CD4-positive, alpha-beta memory T cell (primary cell): ENCODE data around the gene ALDH1L1. TPM values are rescaled to one million over a fixed set of nuclear protein-coding genes. Genes with fewer than 3 reads are reported as not detected.
"Not testable (repeated sequence)": the region's sequence is repeated elsewhere in the genome, so short reads cannot be mapped to it uniquely, and the experiment has no call there.

Experiments used
- CTCF ChIA-PET: fragments of 350-600 bp; sonication (Branson Sonifier 250); formaldehyde crosslinking; loops from one replicate; lab custom pipeline; 2021; ENCODE audit warnings: inconsistent platforms; ENCODE audit not compliant: partially characterized antibody; lab: Charles Lee
- POLR2A ChIA-PET: fragments of 350-600 bp; sonication (Branson Sonifier 250); formaldehyde crosslinking; loops from one replicate; lab custom pipeline; 2021; ENCODE audit not compliant: partially characterized antibody; lab: Charles Lee
- DNase-seq, 5 donors: peaks; one replicate each; pipeline versions ENCODE4 v3.0.0 to v3.0.0-alpha.2; 2020 to 2022; ENCODE audit warnings: mixed read lengths in 1 of 5
- H3K27ac ChIP-seq: one replicate; pipeline ENCODE4 v1.7.0; 2013; ENCODE audit warnings: low read depth, low read length
- H3K27me3 ChIP-seq: 2 replicates; pipeline ENCODE4 v1.7.0; 2013; ENCODE audit warnings: mild to moderate bottlenecking, low read length, moderate library complexity; ENCODE audit not compliant: insufficient read depth
- H3K36me3 ChIP-seq: 2 replicates; pipeline ENCODE4 v1.7.0; 2013; ENCODE audit warnings: mild to moderate bottlenecking, low read length, moderate library complexity; ENCODE audit not compliant: insufficient read depth
- H3K4me1 ChIP-seq: 2 replicates; pipeline ENCODE4 v1.7.0; 2013; ENCODE audit warnings: mild to moderate bottlenecking, low read length, moderate library complexity; ENCODE audit not compliant: insufficient read depth
- H3K4me3 ChIP-seq, 2 donors: one replicate each; pipeline ENCODE4 v1.7.0; 2013; ENCODE audit warnings: low read length in 2 of 2, mild to moderate bottlenecking in 1 of 2
- H3K9me3 ChIP-seq, 2 donors: one replicate each; pipeline ENCODE4 v1.7.0; 2013; ENCODE audit warnings: low read length in 2 of 2, control low read depth in 1 of 2; ENCODE audit not compliant: control insufficient read depth in 1 of 2
- H3K27ac Mint-ChIP-seq, 7 donors: one replicate each; pipeline ENCODE4 v1.8.0; 2020 to 2021; ENCODE audit warnings: mixed read lengths in 7 of 7, mild to moderate bottlenecking in 6 of 7, inconsistent platforms in 3 of 7, moderate library complexity in 3 of 7
- H3K27me3 Mint-ChIP-seq, 2 donors: one replicate each; pipeline ENCODE4 v1.8.0; 2020 to 2021; ENCODE audit warnings: mixed read lengths in 2 of 2
- H3K36me3 Mint-ChIP-seq, 2 donors: one replicate each; pipeline ENCODE4 v1.8.0; 2020 to 2021; ENCODE audit warnings: mixed read lengths in 2 of 2, inconsistent platforms in 1 of 2, mild to moderate bottlenecking in 1 of 2
- H3K4me1 Mint-ChIP-seq, 4 donors: one replicate each; pipeline ENCODE4 v1.8.0; 2020 to 2021; ENCODE audit warnings: mixed read lengths in 4 of 4, mild to moderate bottlenecking in 1 of 4
- H3K4me3 Mint-ChIP-seq, 8 donors: one replicate each; pipeline ENCODE4 v1.8.0; 2020 to 2021; ENCODE audit warnings: mixed read lengths in 8 of 8, mild to moderate bottlenecking in 7 of 8, moderate library complexity in 6 of 8, inconsistent platforms in 3 of 8
- H3K9me3 Mint-ChIP-seq, 8 donors: one replicate each; pipeline ENCODE4 v1.8.0; 2020 to 2021; ENCODE audit warnings: mixed read lengths in 8 of 8, mild to moderate bottlenecking in 5 of 8, inconsistent platforms in 3 of 8, moderate library complexity in 1 of 8
- intact Hi-C: fragments of 100-400 bp; cut with micrococcal nuclease; formaldehyde crosslinking; loops from one replicate; pipeline ENCODE4 v1.15.1; 2023
- polyA plus RNA-seq, 2 donors: library from polyadenylated mRNA; unstranded; fragments of 300-500 nt; fragmentation: Illumina TruSeq; gene quantifications; one replicate each; pipeline ENCODE4 v1.2.3, GENCODE V29; 2021
- total RNA-seq, 2 experiments: library from RNA; stranded (reverse); gene quantifications; one replicate each; pipeline ENCODE4 v1.2.3, GENCODE V29; 2021

ALDH1L1 gene
- total and polyA plus RNA-seq, 4 experiments from 2014 or later: not detected

DNA sequence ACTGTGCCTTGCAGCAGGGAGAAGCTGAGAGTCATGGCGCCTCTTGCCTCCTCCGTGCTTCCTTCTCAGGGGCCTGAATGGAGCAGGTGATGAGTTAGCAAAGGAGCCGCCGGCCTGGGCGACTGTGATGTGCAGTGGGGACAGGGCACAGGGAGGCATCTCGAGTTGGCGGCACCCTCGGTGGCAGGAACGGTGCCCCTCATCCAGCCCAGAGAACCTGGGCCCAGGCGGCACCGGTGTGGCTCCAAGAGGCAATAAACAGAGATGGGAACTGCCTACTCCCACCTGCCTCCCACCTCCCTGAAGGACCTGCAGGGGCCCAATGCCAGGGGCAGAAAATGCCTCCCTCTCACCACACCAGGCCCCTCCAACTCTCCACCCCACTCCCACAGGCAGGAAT lies 102.6 kb downstream of the ALDH1L1 start:
- POLR2A ChIA-PET: no interaction called here
- peak overlapping the region in 1 of 7 donors; percentile 37 for H3K27ac Mint-ChIP-seq
- H3K27me3 Mint-ChIP-seq: no peaks in the 10 kb centered on the region

DNA sequence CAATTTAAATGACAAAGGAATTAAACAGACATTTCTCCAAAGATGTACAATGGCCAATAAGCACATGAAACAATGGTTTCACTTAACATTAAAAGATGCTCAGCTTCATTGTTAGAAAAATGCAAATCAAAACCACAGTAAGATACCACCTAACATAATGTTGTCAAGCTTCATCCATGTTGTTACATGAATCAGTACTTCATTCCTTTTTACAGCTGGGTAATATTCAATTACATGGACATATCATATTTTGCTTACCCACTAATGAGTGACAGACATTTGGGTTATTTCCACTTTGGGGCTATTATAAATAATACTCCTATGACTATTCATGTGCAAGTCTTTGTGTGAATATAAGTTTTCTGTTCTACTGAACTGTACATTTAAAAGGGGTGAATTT lies 104.2 kb downstream of the ALDH1L1 start:
- Mint-ChIP-seq H3K27ac (no peak overlapping the region), H3K27me3 (no peaks in the 10 kb centered on the region), H3K4me1 (peaks cover 2 to 7% (median 5%) of the 10 kb centered on the region in 4 donors), H3K9me3 (peaks cover 3 to 22% (median 6%) of the 10 kb centered on the region in 8 donors), H3K4me3 (no peak overlapping the region), H3K36me3 (peaks cover 24 to 30% of the 10 kb centered on the region in 2 donors)
- Histone ChIP-seq H3K4me3 (no peak overlapping the region), H3K27me3 (no peaks in the 10 kb centered on the region), H3K27ac (no peak overlapping the region), H3K9me3 (no peaks in the 10 kb centered on the region), H3K4me1 (no peaks in the 10 kb centered on the region), H3K36me3 (no peaks in the 10 kb centered on the region)
- ChIA-PET POLR2A (no interaction called here), CTCF (no interaction called here)
- DNase-seq: no peak
- intact Hi-C loops: no loop called here

More for the DNA sequence above, 102.6 kb downstream of the ALDH1L1 start:
- no peaks in the 10 kb centered on the region for H3K9me3 ChIP-seq
- Mint-ChIP-seq H3K9me3 (peaks cover 2 to 14% (median 4%) of the 10 kb centered on the region in 8 donors), H3K36me3 (peaks cover 19 to 21% of the 10 kb centered on the region in 2 donors), H3K4me3 (no peak overlapping the region), H3K4me1 (peaks cover 2 to 13% (median 5%) of the 10 kb centered on the region in 4 donors)
- H3K4me1 ChIP-seq: peaks cover 7% of the 10 kb centered on the region
- no peaks in the 10 kb centered on the region for H3K27me3 ChIP-seq
- H3K4me3 ChIP-seq: no peak overlapping the region
- DNase-seq: peak in 1 of 5 donors; percentile 32
- H3K27ac ChIP-seq: no peak overlapping the region
- intact Hi-C loops: no loop called here
- H3K36me3 ChIP-seq: no peaks in the 10 kb centered on the region
- CTCF ChIA-PET: no interaction called here

- CTCF ChIA-PET: no interaction called here
- intact Hi-C loops: no loop called here
- Histone ChIP-seq H3K4me3 (no peak overlapping the region), H3K27ac (no peak overlapping the region), H3K27me3 (no peaks in the 10 kb centered on the region), H3K4me1 (no peaks in the 10 kb centered on the region), H3K9me3 (no peaks in the 10 kb centered on the region), H3K36me3 (no peaks in the 10 kb centered on the region)
- Mint-ChIP-seq H3K27ac (no peak overlapping the region), H3K4me1 (peaks cover 0 to 9% (median 5%) of the 10 kb centered on the region in 4 donors), H3K27me3 (no peaks in the 10 kb centered on the region), H3K36me3 (peaks cover 42 to 47% of the 10 kb centered on the region in 2 donors), H3K4me3 (no peak overlapping the region), H3K9me3 (peaks cover 3 to 22% (median 6%) of the 10 kb centered on the region in 8 donors)
- POLR2A ChIA-PET: no interaction called here
- DNase-seq: no peak
Measured at GRCh38 chr3:126070146-126070545, 110.2 kb downstream of the ALDH1L1 start.

DNA sequence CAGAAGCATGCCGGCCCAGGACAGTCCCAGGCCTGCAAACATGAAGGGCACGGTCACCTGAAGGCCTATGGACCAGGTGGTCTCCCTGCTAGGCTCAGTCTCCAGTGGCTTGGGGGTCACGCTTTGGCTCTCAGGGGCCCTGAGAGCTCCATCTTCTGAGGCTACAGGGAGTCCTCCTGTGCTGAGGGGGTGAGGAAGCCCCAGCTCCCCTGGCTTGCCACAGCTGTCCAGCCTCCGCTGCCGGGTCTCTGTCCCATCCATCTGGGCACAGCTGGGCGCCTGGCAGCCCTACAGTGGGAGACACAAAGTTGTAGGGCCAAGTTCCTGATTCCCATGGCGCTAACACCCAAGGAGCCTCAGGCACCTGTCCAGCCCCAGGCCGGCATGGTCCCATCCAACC lies 112.4 kb downstream of the ALDH1L1 start:
- CTCF ChIA-PET: no interaction called here
- Histone ChIP-seq H3K9me3 (no peaks in the 10 kb centered on the region), H3K36me3 (no peaks in the 10 kb centered on the region), H3K4me3 (no peak overlapping the region), H3K27me3 (no peaks in the 10 kb centered on the region), H3K27ac (no peak overlapping the region), H3K4me1 (peaks cover 9% of the 10 kb centered on the region)
- Mint-ChIP-seq H3K27me3 (no peaks in the 10 kb centered on the region), H3K9me3 (peaks cover 0 to 10% (median 4%) of the 10 kb centered on the region in 8 donors), H3K27ac (no peak overlapping the region), H3K4me3 (no peak overlapping the region), H3K4me1 (peaks cover 8 to 27% (median 20%) of the 10 kb centered on the region in 4 donors), H3K36me3 (peaks cover 33 to 42% of the 10 kb centered on the region in 2 donors)
- POLR2A ChIA-PET: no interaction called here
- DNase-seq: peak in 1 of 5 donors; percentile 8
- intact Hi-C loops: no loop called here

GRCh38 chr3:126066676-126067075 lies 113.7 kb downstream of the ALDH1L1 start:
- CTCF ChIA-PET, H3K9me3 Mint-ChIP-seq, H3K4me3 ChIP-seq, H3K36me3 ChIP-seq, DNase-seq, H3K9me3 ChIP-seq, H3K27me3 ChIP-seq, intact Hi-C loops, H3K27ac Mint-ChIP-seq, H3K4me1 ChIP-seq, POLR2A ChIA-PET, H3K27ac ChIP-seq, H3K4me3 Mint-ChIP-seq, H3K27me3 Mint-ChIP-seq: not testable (repeated sequence)
- H3K36me3 Mint-ChIP-seq: peaks cover 30 to 36% of the 10 kb centered on the region in 2 donors
- H3K4me1 Mint-ChIP-seq: peaks cover 8 to 27% (median 23%) of the 10 kb centered on the region in 4 donors

DNA sequence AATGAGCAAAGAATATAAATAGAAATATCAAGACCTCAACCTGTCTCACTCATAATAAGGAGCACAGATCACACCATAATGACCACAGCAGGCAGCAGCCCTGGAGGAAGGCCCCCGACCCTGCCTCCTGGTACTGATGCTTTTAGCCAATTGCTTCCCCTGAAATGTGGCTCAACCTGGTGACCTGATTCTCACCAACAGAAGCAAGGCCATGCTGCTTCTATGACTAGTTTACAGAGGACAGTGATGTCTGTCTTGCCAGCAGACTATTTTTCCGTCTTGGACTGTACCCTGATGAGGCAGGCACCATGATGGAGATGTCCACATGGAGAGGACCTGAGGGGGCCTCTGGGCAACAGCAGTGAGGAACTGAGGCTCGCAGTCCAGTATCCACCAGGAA lies 114.5 kb downstream of the ALDH1L1 start:
- Mint-ChIP-seq H3K9me3 (no peaks in the 10 kb centered on the region), H3K4me3 (no peak overlapping the region), H3K27me3 (no peaks in the 10 kb centered on the region), H3K4me1 (peaks cover 8 to 27% (median 21%) of the 10 kb centered on the region in 4 donors), H3K27ac (peak overlapping the region in 1 of 7 donors; percentile 32), H3K36me3 (peaks cover 30 to 36% of the 10 kb centered on the region in 2 donors)
- Histone ChIP-seq H3K4me3 (no peak overlapping the region), H3K4me1 (peaks cover 10% of the 10 kb centered on the region), H3K27me3 (no peaks in the 10 kb centered on the region), H3K36me3 (no peaks in the 10 kb centered on the region), H3K27ac (no peak overlapping the region), H3K9me3 (no peaks in the 10 kb centered on the region)
- CTCF ChIA-PET: no interaction called here
- DNase-seq: no peak
- POLR2A ChIA-PET: no interaction called here
- intact Hi-C loops: no loop called here

DNA sequence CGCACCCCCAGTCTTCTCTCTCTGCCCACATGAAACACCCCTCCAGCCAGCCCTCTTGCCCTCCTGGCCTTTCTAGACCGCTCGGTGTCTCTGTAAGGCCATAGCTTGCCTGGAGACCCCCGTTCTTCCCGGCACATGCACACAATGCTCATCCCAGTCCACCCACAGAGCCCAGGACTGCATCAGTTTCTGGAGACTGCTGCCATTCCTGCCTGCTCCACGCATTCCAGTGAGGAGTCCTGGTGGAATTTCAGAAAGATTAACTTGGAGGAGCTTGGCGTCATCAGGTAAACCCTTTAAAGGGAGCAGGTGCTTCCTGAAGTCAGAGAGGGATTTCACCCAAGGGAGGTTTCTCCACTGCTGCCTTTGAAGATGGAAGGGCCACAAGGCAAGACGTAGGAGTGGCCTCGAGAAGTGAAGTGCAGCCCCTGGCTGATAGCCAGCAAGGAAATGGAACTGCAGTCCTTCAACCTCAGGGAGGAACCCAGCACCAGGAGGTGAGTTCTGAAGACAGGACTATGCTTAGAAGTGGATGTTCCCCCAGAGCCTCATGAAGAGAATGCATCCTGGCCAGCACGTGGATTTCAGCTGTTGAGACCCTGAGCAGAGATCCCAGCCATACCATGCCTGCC lies 115.6 kb downstream of the ALDH1L1 start:
- Mint-ChIP-seq H3K27ac (no peak overlapping the region), H3K9me3 (no peaks in the 10 kb centered on the region), H3K36me3 (peaks cover 30 to 34% of the 10 kb centered on the region in 2 donors), H3K4me1 (peaks cover 8 to 27% (median 20%) of the 10 kb centered on the region in 4 donors), H3K27me3 (no peaks in the 10 kb centered on the region), H3K4me3 (no peak overlapping the region)
- intact Hi-C loops: no loop called here
- Histone ChIP-seq H3K36me3 (no peaks in the 10 kb centered on the region), H3K27me3 (no peaks in the 10 kb centered on the region), H3K9me3 (no peaks in the 10 kb centered on the region), H3K27ac (no peak overlapping the region), H3K4me1 (peaks cover 10% of the 10 kb centered on the region), H3K4me3 (no peak overlapping the region)
- POLR2A ChIA-PET: no interaction called here
- CTCF ChIA-PET: interaction anchor here (0.9 kb wide), 1 partner anchor 19 kb away, joined by 3 read pairs; the partner anchor contains the start of gene SLC41A3
- no peak for DNase-seq
